Testis (tissue), 2 donors: ENCODE measurements around the gene ALPK1.

Experiments used
- CTCF ChIP-seq, 3 experiments: fragments of 450-650 bp in 2 of 3; fragments of 200-600 bp in 1 of 3; sonication (generic) in 1 of 3; IDR thresholded peaks; one replicate each; pipeline ENCODE4 v1.5.1; 2016 to 2019; ENCODE audit warnings: antibody characterized with exemption in 3 of 3, mild to moderate bottlenecking in 2 of 3, moderate library complexity in 1 of 3
- POLR2A ChIP-seq: fragments of 450-650 bp; IDR thresholded peaks from one replicate; pipeline ENCODE4 v1.6.1; 2017; ENCODE audit warnings: antibody characterized with exemption, mild to moderate bottlenecking, moderate library complexity

- no peak for TF ChIP-seq CTCF (IDR thresholded peaks at IDR 0.05)
- no peak for TF ChIP-seq POLR2A
Observed at GRCh38 chr4:112274959-112275358, 22.2 kb upstream of the ALPK1 start.
